ENCODE measurements around the gene MCCC2. TPM values are rescaled to one million over a fixed set of nuclear protein-coding genes. Genes with fewer than 3 reads are reported as not detected.

MCCC2 gene
- total and polyA plus RNA-seq, 2 of the 8 experiments (the other 6 are each of a cell fraction or from before 2014, with no cell fraction given) = 71.7 to 86.6 TPM

DNA sequence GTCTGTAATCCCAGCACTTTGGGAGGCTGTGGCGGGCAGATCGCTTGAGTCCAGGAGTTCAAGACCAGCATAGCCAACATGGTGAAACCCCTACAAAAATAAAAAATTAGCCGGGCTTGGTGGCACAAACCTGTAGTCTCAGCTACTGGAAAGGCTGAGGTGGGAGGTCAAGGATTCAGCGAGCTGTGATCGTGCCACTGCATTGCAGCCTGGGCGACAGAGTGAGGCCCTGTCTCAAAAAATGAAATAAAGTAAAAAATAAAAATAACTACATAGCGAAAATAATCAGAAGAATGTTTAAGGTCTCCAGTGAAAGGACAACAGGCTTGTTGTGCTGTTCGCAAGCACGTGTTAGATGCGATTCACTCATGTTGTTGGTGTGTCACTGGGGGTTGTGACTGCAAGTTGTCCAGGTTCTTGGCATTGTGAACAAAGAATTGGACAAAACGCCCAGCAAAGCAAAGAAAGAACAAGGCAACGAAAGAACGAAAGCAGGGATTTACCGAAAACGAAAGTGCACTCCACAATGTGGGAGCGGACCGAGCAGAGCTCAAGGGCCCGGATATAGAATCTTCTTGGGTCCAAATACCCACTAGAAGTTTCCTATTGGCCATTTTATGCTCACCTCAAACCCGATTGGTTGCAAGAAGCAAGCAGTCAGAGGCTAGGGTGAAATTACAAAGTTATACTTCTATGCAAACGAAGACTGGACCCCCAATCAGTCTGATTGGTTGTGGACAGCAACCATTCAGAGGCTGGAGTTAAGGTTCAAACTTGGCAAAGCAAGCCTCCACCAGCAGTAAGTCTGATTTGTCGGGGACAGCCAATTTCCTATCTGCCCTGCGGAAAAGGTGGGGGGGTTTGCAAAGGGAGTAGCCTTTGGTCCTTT is 844 bp upstream of the MCCC2 start:
- H4K5ac ChIP-seq (ENCODE audit: insufficient read length, low read depth, low read length) = peak overlapping the region; percentile 46
- no peak overlapping the region for H3K14ac ChIP-seq (ENCODE audit: insufficient read length)
- peak overlapping the region; percentile 97 for H2AFZ ChIP-seq (ENCODE audit: low read length)
- no peak overlapping the region for H4K8ac ChIP-seq (ENCODE audit: extremely low read depth, insufficient read depth, low read length)
- no peaks in the 10 kb centered on the region for H3K36me3 ChIP-seq (ENCODE audit: control insufficient read depth in 2 of 4, insufficient read depth in 4 of 4, low read length in 3 of 4)
- H4K20me1 ChIP-seq (replicated peaks in 1 of 2; ENCODE audit: control insufficient read depth in 1 of 2, insufficient read depth in 2 of 2, low read length in 2 of 2) = peaks cover 0 to 2% of the 10 kb centered on the region in 2 experiments
- POLR2A ChIA-PET (ENCODE audit: partially characterized antibody) = interaction anchor here (0.8 to 2.5 kb wide), 12 partner anchors 9 to 706 kb away, joined by 3 to 10 read pairs (median 4); partner anchors contain the start of gene BDP1
- H3K27ac ChIP-seq (ENCODE audit: low read depth, low read length) = peak overlapping the region; percentile 91
- H3K56ac ChIP-seq (replicated peaks; ENCODE audit: insufficient read length, low read depth, low read length) = no peak overlapping the region
- peak overlapping the region in 3 of 4 experiments; percentile 55 to 89 (median 87); a peak in 6 of 7 replicates for H3K9ac ChIP-seq (replicated peaks in 1 of 4; ENCODE audit: extremely low read depth in 1 of 4, low read depth in 3 of 4, low read length in 3 of 4)
- H2BK12ac ChIP-seq (ENCODE audit: low read depth, low read length) = peak overlapping the region; percentile 85; the same call in 1 of the 2 replicates
- no peaks in the 10 kb centered on the region for H3K27me3 ChIP-seq (replicated peaks in 1 of 4; ENCODE audit: control insufficient read depth in 3 of 4, extremely low read depth in 1 of 4, insufficient read depth in 3 of 4, low read length in 3 of 4)
- peak overlapping the region; percentile 90; the same call in 1 of the 2 replicates for H2BK5ac ChIP-seq (ENCODE audit: low read depth, low read length)
- peaks cover 5 to 33% of the 10 kb centered on the region in 2 experiments for H3K79me2 ChIP-seq (ENCODE audit: control insufficient read depth in 1 of 2, insufficient read depth in 2 of 2, low read length in 2 of 2)
- H3K4me3 ChIP-seq (ENCODE audit: extremely low read depth in 1 of 4, insufficient read depth in 2 of 4, low read depth in 3 of 4, low read length in 4 of 4) = peak overlapping the region; percentile 56 to 83 (median 81)
- no peak overlapping the region for H2BK20ac ChIP-seq (ENCODE audit: low read length)
- DNase-seq (ENCODE audit: low read depth in 1 of 2, low spot score in 2 of 2) = peak in 1 of 2 experiments; percentile 7
- FAIRE-seq = peak; percentile 13
- H2BK120ac ChIP-seq (replicated peaks; ENCODE audit: low read depth, low read length) = no peak overlapping the region
- no peaks in the 10 kb centered on the region; the same call in 1 of the 2 replicates for H3K79me1 ChIP-seq (ENCODE audit: low read depth, low read length)
- H3K4me1 ChIP-seq (replicated peaks in 1 of 4; ENCODE audit: control insufficient read depth in 3 of 4, insufficient read depth in 4 of 4, low read length in 3 of 4) = peaks cover 0 to 9% (median 0%) of the 10 kb centered on the region in 4 experiments; a peak in 3 of 7 replicates
- H3K23ac ChIP-seq (ENCODE audit: insufficient read length) = no peak overlapping the region
- CTCF ChIA-PET (ENCODE audit: partially characterized antibody) = interaction anchor here (1.0 to 1.2 kb wide), 2 partner anchors 14 to 28 kb away, joined by 3 to 5 read pairs; no protein-coding TSS in a partner anchor
- 62% methylated on average over 22 of the region's 22 CpGs; no CpG with 5 or more reads in 1 of the 2 experiments for WGBS, 2 experiments (ENCODE audit: extremely low coverage in 1 of 2, insufficient coverage in 1 of 2, insufficient read length in 1 of 2, insufficient replicate concordance in 2 of 2, low coverage in 1 of 2, low lambda C conversion rate in 2 of 2, missing lambda C conversion rate in 1 of 2)
- H3K18ac ChIP-seq (ENCODE audit: extremely low read depth, low read length) = peak overlapping the region; percentile 91
- H3K4me2 ChIP-seq (ENCODE audit: insufficient read depth in 1 of 2, low read depth in 2 of 2, low read length in 2 of 2) = peak overlapping the region; percentile 76 to 82
- H3K4ac ChIP-seq (replicated peaks; ENCODE audit: insufficient read length, low read depth, low read length) = no peak overlapping the region
- H3K23me2 ChIP-seq (ENCODE audit: low read depth, low read length) = peaks cover 6% of the 10 kb centered on the region
- no peak overlapping the region for H2AK5ac ChIP-seq (ENCODE audit: low read depth, low read length)
- H3K9me3 ChIP-seq (ENCODE audit: insufficient read depth in 2 of 2, low read depth in 1 of 2, low read length in 1 of 2) = no peaks in the 10 kb centered on the region
- H4K91ac ChIP-seq (replicated peaks; ENCODE audit: insufficient read length, low read length) = peak overlapping the region; percentile 76
- H2BK15ac ChIP-seq (ENCODE audit: low read length) = peak overlapping the region; percentile 21; the same call in 1 of the 2 replicates

Measured in H1 (cell line).